ENCODE results near the gene MICB.
"Not testable (repeated sequence)": the region's sequence is repeated elsewhere in the genome, so short reads cannot be mapped to it uniquely, and the experiment has no call there.

The MICB gene

GRCh38 chr6:31493875-31494694 lies 3.9 kb upstream of the MICB start:
- Histone ChIP-seq H3K36me3 (ENCODE audit: control insufficient read depth, insufficient read depth, low read length) (no peaks in the 10 kb centered on the region), H3K4me3 (ENCODE audit: low read depth, low read length) (peak overlapping the region; percentile 79), H3K9ac (ENCODE audit: low read depth, low read length) (peak overlapping the region; percentile 47), H3K27me3 (ENCODE audit: control insufficient read depth, insufficient read depth, low read length) (peaks cover 32% of the 10 kb centered on the region), H3K9me3 (ENCODE audit: control insufficient read depth, insufficient read depth, low read length) (no peaks in the 10 kb centered on the region), H3K4me1 (ENCODE audit: control insufficient read depth, insufficient read depth, low read length) (no peaks in the 10 kb centered on the region)

GRCh38 chr6:31495580-31495979 lies 2.4 kb upstream of the MICB start:
- Histone ChIP-seq H3K9ac (ENCODE audit: low read depth, low read length) (no peak overlapping the region), H3K36me3 (ENCODE audit: control insufficient read depth, insufficient read depth, low read length) (no peaks in the 10 kb centered on the region), H3K9me3 (ENCODE audit: control insufficient read depth, insufficient read depth, low read length) (no peaks in the 10 kb centered on the region), H3K4me1 (ENCODE audit: control insufficient read depth, insufficient read depth, low read length) (no peaks in the 10 kb centered on the region), H3K27me3 (ENCODE audit: control insufficient read depth, insufficient read depth, low read length) (peaks cover 37% of the 10 kb centered on the region), H3K4me3 (ENCODE audit: low read depth, low read length) (peak overlapping the region; percentile 79)

- not testable (repeated sequence) for H3K36me3 ChIP-seq (ENCODE audit: control insufficient read depth, insufficient read depth, low read length); H3K9ac ChIP-seq (ENCODE audit: low read depth, low read length); H3K4me3 ChIP-seq (ENCODE audit: low read depth, low read length); H3K9me3 ChIP-seq (ENCODE audit: control insufficient read depth, insufficient read depth, low read length); H3K4me1 ChIP-seq (ENCODE audit: control insufficient read depth, insufficient read depth, low read length)
- peaks cover 37% of the 10 kb centered on the region for H3K27me3 ChIP-seq (ENCODE audit: control insufficient read depth, insufficient read depth, low read length)
These were observed 1.1 kb upstream of the MICB start for GRCh38 chr6:31496826-31497225.

DNA sequence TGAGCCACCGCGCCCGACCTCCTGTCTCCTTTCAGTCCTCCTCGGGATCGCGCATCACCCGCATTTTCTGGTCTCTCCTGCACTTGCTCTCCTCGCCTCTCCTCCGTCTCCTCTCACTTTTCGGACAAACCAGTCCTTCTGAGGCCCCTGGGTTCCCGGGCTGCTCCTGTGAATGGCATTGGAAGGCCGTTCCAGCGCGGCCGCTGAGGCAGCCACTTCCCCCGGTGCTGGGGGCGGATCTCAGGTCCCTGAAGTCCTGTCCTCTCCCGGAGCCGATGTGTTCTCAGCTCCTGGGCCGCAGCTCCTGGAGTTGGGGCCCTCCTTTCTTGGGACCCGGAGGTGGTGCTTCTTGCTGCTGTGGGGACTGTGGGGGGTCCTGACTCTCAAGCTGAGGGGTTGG lies 803 bp downstream of the MICB start:
- Histone ChIP-seq H3K9ac (ENCODE audit: low read depth, low read length) (peak overlapping the region; percentile 54), H3K27me3 (ENCODE audit: control insufficient read depth, insufficient read depth, low read length) (peaks cover 37% of the 10 kb centered on the region), H3K4me3 (ENCODE audit: low read depth, low read length) (peak overlapping the region; percentile 72), H3K36me3 (ENCODE audit: control insufficient read depth, insufficient read depth, low read length) (no peaks in the 10 kb centered on the region), H3K9me3 (ENCODE audit: control insufficient read depth, insufficient read depth, low read length) (no peaks in the 10 kb centered on the region), H3K4me1 (ENCODE audit: control insufficient read depth, insufficient read depth, low read length) (no peaks in the 10 kb centered on the region)

- H3K9ac ChIP-seq (ENCODE audit: low read depth, low read length); H3K4me3 ChIP-seq (ENCODE audit: low read depth, low read length); H3K4me1 ChIP-seq (ENCODE audit: control insufficient read depth, insufficient read depth, low read length); H3K9me3 ChIP-seq (ENCODE audit: control insufficient read depth, insufficient read depth, low read length); H3K36me3 ChIP-seq (ENCODE audit: control insufficient read depth, insufficient read depth, low read length): not testable (repeated sequence)
- H3K27me3 ChIP-seq (ENCODE audit: control insufficient read depth, insufficient read depth, low read length): peaks cover 37% of the 10 kb centered on the region
These were observed 1.7 kb downstream of the MICB start for GRCh38 chr6:31499648-31500047.

DNA sequence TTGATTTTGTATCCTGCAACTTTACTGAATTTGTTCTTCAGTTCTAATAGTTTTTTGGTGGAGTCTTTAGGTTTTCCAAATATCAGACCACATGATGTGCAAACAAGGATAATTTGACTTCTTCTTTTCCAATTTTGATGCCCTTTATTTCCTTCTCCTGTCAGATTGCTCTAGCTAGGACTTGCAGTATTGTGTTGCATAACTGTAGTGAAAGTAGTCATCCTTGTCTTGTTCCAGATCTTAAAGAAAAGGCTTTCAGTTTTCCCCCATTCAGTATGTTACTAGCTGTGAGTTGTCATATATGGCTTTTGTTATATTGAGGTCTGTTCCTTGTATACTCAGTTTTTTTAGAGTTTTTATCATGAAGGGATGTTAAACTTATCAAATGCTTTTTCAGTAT lies 4.6 kb downstream of the MICB start:
- no peak overlapping the region for H3K4me3 ChIP-seq (ENCODE audit: low read depth, low read length)
- peaks cover 12% of the 10 kb centered on the region for H3K36me3 ChIP-seq (ENCODE audit: control insufficient read depth, insufficient read depth, low read length)
- no peak overlapping the region for H3K9ac ChIP-seq (ENCODE audit: low read depth, low read length)
- no peaks in the 10 kb centered on the region for H3K9me3 ChIP-seq (ENCODE audit: control insufficient read depth, insufficient read depth, low read length)
- peaks cover 12% of the 10 kb centered on the region for H3K27me3 ChIP-seq (ENCODE audit: control insufficient read depth, insufficient read depth, low read length)
- H3K4me1 ChIP-seq (ENCODE audit: control insufficient read depth, insufficient read depth, low read length): peaks cover 3% of the 10 kb centered on the region

- H3K4me3 ChIP-seq (ENCODE audit: low read depth, low read length); H3K4me1 ChIP-seq (ENCODE audit: control insufficient read depth, insufficient read depth, low read length); H3K9me3 ChIP-seq (ENCODE audit: control insufficient read depth, insufficient read depth, low read length); H3K9ac ChIP-seq (ENCODE audit: low read depth, low read length); H3K27me3 ChIP-seq (ENCODE audit: control insufficient read depth, insufficient read depth, low read length): not testable (repeated sequence)
- H3K36me3 ChIP-seq (ENCODE audit: control insufficient read depth, insufficient read depth, low read length): peaks cover 17% of the 10 kb centered on the region
These were observed 11.1 kb downstream of the MICB start for GRCh38 chr6:31509036-31509435.

DNA sequence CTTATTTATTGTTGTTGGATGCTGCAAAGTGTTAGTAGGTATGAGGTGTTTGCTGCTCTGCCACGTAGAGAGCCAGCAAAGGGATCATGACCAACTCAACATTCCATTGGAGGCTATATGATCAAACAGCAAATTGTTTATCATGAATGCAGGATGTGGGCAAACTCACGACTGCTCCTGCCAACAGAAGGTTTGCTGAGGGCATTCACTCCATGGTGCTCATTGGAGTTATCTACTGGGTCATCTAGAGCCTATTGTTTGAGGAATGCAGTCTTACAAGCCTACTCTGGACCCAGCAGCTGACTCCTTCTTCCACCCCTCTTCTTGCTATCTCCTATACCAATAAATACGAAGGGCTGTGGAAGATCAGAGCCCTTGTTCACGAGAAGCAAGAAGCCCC lies 12.1 kb downstream of the MICB start:
- Histone ChIP-seq H3K4me1 (ENCODE audit: control insufficient read depth, insufficient read depth, low read length) (peaks cover 2% of the 10 kb centered on the region), H3K27me3 (ENCODE audit: control insufficient read depth, insufficient read depth, low read length) (no peaks in the 10 kb centered on the region), H3K9me3 (ENCODE audit: control insufficient read depth, insufficient read depth, low read length) (no peaks in the 10 kb centered on the region), H3K9ac (ENCODE audit: low read depth, low read length) (no peak overlapping the region), H3K4me3 (ENCODE audit: low read depth, low read length) (no peak overlapping the region), H3K36me3 (ENCODE audit: control insufficient read depth, insufficient read depth, low read length) (peaks cover 17% of the 10 kb centered on the region)

DNA sequence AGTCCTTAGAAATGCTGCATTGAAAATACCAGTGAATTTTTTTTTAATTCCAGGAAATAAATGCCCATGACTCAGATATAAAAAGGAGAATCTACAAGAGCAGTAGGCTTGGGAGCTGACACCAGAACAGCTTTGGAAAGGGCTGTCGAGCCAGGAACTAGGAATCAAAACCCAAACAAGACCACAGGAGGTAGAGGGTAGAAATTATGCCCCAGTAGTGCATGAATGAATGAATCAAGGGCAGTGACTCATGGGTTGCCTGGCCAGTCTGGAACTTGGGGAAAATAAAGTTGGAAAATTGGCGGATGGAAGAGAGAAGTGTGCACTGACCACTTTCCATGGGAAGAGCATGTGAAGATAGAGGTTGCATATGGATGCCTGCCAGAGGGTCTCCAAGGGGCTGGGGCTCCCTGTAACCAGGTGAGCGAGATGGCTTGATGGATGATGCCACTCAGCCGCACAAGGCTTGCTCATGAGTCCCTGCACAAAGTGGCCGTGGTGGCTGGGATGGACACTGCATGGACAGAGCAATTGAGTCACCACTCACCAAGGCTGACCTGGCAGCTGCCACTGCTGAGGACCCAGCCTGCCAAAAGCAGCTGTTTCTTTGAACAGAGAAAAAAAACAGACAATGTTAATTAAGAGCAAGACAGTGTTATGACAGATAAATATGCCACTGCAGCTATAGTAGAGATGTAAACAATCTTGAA lies 15.7 kb downstream of the MICB start:
- Histone ChIP-seq H3K36me3 (ENCODE audit: control insufficient read depth, insufficient read depth, low read length) (peaks cover 5% of the 10 kb centered on the region), H3K9ac (ENCODE audit: low read depth, low read length) (no peak overlapping the region), H3K9me3 (ENCODE audit: control insufficient read depth, insufficient read depth, low read length) (no peaks in the 10 kb centered on the region), H3K4me1 (ENCODE audit: control insufficient read depth, insufficient read depth, low read length) (no peaks in the 10 kb centered on the region), H3K4me3 (ENCODE audit: low read depth, low read length) (no peak overlapping the region), H3K27me3 (ENCODE audit: control insufficient read depth, insufficient read depth, low read length) (peaks cover 3% of the 10 kb centered on the region)

GRCh38 chr6:31521835-31522234 lies 23.9 kb downstream of the MICB start:
- H3K9ac ChIP-seq (ENCODE audit: low read depth, low read length): no peak overlapping the region
- H3K36me3 ChIP-seq (ENCODE audit: control insufficient read depth, insufficient read depth, low read length): no peaks in the 10 kb centered on the region
- no peak overlapping the region for H3K4me3 ChIP-seq (ENCODE audit: low read depth, low read length)
- H3K4me1 ChIP-seq (ENCODE audit: control insufficient read depth, insufficient read depth, low read length): no peaks in the 10 kb centered on the region
- H3K27me3 ChIP-seq (ENCODE audit: control insufficient read depth, insufficient read depth, low read length): no peaks in the 10 kb centered on the region
- H3K9me3 ChIP-seq (ENCODE audit: control insufficient read depth, insufficient read depth, low read length): no peaks in the 10 kb centered on the region

DNA sequence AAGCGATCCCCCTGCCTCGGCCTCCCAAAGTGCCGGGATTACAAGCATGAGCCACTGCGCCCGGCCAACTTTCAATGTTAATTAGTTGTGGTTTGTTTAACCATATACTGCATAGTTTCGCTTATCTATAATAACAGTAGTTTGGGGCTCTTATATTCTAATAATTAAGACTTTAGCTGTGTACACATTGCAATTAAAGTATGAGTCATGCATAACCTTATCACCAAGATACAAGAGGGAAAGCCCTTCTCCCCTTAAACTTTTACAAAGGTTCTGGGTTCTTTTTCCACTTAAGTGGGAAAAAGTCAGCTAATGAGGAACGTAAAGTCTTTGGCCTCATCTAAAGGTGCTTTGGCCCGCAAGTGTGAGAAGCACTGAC lies 27.6 kb downstream of the MICB start:
- peaks cover 7% of the 10 kb centered on the region for H3K36me3 ChIP-seq (ENCODE audit: control insufficient read depth, insufficient read depth, low read length)
- no peak overlapping the region for H3K9ac ChIP-seq (ENCODE audit: low read depth, low read length)
- H3K27me3 ChIP-seq (ENCODE audit: control insufficient read depth, insufficient read depth, low read length): no peaks in the 10 kb centered on the region
- peaks cover 3% of the 10 kb centered on the region for H3K4me1 ChIP-seq (ENCODE audit: control insufficient read depth, insufficient read depth, low read length)
- no peaks in the 10 kb centered on the region for H3K9me3 ChIP-seq (ENCODE audit: control insufficient read depth, insufficient read depth, low read length)
- H3K4me3 ChIP-seq (ENCODE audit: low read depth, low read length): no peak overlapping the region

DNA sequence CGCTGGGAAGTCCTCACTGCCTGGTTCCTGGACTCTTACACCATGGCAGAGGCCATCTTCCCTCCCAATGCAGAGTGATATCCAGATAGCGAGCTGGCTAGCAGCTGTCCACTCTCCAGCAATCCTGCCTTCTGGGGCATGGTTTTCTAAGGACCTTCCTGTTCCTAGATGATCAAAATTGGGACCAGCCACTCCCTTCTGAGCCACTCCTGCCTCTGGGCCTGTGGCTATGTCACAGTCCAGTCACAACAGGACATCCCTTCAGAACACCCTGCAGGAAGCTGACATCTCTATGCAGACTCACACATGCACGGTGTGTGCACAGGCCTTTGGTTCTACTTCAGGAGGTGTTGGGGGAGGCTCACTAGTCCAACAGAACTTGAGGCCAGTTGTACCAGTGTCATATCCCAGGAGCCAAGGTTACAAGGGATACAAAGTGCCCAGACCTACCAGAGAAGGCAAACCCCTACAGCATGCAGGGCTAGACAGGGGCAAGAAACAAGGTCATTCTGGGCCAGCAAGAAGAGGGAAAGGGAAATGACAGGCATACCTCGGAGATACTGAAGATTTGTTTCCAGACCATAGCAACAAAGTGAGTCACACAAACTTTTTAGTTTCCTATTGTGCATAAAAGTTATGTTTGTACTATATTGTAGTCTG lies 28.1 kb downstream of the MICB start:
- Histone ChIP-seq H3K36me3 (ENCODE audit: control insufficient read depth, insufficient read depth, low read length) (peaks cover 12% of the 10 kb centered on the region), H3K4me3 (ENCODE audit: low read depth, low read length) (no peak overlapping the region), H3K27me3 (ENCODE audit: control insufficient read depth, insufficient read depth, low read length) (no peaks in the 10 kb centered on the region), H3K9ac (ENCODE audit: low read depth, low read length) (no peak overlapping the region), H3K4me1 (ENCODE audit: control insufficient read depth, insufficient read depth, low read length) (peaks cover 3% of the 10 kb centered on the region), H3K9me3 (ENCODE audit: control insufficient read depth, insufficient read depth, low read length) (no peaks in the 10 kb centered on the region)
